Stromal cell of bone marrow (primary cell): ENCODE results near the gene RBM12.
A peak's percentile ranks its signal among the peaks of the same experiment; 100 is the strongest.
"Not testable (repeated sequence)": the region's sequence is repeated elsewhere in the genome, so short reads cannot be mapped to it uniquely, and the experiment has no call there.

Source experiments
- DNase-seq: peaks from one replicate; pipeline ENCODE4 v3.0.0-alpha.2; 2012; ENCODE audit warnings: low read depth

The RBM12 gene, protein sequence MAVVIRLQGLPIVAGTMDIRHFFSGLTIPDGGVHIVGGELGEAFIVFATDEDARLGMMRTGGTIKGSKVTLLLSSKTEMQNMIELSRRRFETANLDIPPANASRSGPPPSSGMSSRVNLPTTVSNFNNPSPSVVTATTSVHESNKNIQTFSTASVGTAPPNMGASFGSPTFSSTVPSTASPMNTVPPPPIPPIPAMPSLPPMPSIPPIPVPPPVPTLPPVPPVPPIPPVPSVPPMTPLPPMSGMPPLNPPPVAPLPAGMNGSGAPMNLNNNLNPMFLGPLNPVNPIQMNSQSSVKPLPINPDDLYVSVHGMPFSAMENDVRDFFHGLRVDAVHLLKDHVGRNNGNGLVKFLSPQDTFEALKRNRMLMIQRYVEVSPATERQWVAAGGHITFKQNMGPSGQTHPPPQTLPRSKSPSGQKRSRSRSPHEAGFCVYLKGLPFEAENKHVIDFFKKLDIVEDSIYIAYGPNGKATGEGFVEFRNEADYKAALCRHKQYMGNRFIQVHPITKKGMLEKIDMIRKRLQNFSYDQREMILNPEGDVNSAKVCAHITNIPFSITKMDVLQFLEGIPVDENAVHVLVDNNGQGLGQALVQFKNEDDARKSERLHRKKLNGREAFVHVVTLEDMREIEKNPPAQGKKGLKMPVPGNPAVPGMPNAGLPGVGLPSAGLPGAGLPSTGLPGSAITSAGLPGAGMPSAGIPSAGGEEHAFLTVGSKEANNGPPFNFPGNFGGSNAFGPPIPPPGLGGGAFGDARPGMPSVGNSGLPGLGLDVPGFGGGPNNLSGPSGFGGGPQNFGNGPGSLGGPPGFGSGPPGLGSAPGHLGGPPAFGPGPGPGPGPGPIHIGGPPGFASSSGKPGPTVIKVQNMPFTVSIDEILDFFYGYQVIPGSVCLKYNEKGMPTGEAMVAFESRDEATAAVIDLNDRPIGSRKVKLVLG

DNA sequence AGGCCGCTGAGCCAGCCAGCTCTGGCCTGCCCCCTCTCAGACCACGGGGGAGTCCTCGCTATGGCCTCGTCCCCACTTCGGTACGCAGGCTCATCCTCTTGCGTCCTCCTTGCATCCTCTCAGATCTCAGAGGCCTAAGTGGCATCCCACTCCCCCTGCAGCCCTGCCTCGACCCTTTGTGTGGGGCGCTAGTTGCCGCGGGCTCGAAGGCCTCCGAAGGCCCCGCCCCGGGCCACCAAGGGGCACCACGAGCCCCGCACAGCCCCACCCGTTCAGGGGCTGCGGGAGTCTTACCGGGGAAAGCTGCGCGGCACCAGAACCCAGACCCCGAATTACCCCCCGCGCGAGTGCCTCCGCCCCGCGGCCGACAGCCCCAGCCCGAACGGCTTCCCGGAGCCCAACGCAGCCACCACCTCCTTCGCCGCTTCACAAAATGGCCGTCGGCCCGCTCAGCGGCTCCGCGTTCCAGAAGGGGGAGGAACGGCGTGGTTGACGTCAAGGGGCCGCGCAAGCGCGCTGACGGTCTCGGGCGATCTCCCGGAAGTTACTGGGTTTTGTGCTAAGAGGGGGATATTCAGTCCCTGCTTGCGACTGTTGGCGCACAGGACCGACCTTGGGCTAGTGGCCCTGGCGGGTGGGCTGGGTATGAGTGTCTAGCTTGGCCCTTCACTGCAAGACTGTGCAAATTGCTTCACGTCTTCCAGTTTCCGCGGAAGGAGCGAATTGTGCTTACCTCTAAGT, at the start of gene RBM12, which contains the start of gene CPNE1:
Gene RBM12 (minus strand): TSS at position 435 of the 741 bp plus-strand sequence. CDS start 9,578 bp downstream, outside the sequence.
Gene CPNE1 (minus strand): TSS at position 435 of the 741 bp plus-strand sequence. CDS start 31,977 bp downstream, outside the sequence.
- peak; percentile 81 for DNase-seq

DNA sequence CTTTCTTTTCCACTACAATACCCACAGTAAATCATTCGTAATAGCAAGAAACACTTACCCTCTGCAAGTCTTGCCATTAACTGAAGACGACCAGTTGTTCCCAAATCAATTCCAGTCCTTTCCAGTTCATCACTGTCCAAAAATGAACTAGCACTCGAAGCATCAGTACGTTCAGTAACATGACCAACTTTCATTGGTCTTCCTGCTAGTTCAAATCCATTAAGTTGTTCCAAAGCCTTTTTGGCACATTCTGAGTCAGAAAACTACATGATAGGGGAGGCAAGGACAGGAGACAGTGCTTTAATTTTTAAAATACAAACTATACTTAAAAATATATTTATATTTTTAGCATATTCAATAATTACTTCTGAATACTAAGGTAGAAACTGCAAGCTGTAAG, 49.4 kb upstream of the RBM12 start:
- no peak for DNase-seq

DNA sequence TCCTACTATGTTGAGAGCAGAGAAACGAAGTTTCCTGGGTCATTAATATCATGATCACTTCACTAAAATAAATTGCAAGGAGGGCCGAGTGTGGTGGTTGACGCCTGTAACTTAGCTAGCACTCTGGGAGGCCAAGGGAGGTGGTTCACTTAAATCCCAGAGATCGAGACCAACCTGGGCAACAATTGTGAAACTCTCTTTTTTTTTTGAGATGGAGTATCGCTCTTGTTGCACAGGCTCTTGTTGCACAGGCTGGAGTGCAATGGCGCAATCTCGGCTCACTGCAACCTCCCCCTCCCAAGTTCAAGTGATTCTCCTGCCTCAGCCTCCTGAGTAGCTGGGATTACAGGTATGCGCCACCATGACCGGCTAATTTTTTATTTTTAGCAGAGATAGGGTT, 48.4 kb upstream of the RBM12 start:
- not testable (repeated sequence) for DNase-seq

DNA sequence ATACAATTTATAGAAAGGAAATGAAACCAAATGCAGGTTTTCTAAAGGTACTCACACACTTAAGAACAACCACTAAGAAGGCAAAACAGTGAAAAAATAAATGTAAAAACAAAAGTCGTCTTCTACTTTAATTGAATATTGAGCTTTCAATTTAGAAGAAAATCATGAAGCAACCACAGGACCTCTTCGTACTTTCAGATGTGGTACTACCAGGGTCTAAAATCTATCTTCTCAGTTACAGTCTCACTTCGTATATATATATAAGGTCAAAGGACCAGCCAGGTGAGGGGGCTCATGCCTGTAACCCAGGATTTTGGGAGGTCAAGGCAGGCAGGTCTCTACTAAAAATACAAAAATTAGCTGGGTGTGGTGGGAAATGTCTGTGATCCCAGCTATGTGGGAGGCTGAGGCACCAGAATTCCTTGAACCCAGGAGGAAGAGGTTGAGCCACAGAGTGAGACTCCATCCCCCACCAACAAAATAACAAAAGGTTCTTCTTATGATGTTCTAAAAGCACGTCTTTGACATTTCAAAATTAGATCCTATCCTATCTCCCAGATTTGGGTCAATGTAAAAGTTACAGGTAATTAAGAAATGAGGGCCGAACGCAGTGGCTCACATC, 47.0 kb upstream of the RBM12 start:
- no peak for DNase-seq

DNA sequence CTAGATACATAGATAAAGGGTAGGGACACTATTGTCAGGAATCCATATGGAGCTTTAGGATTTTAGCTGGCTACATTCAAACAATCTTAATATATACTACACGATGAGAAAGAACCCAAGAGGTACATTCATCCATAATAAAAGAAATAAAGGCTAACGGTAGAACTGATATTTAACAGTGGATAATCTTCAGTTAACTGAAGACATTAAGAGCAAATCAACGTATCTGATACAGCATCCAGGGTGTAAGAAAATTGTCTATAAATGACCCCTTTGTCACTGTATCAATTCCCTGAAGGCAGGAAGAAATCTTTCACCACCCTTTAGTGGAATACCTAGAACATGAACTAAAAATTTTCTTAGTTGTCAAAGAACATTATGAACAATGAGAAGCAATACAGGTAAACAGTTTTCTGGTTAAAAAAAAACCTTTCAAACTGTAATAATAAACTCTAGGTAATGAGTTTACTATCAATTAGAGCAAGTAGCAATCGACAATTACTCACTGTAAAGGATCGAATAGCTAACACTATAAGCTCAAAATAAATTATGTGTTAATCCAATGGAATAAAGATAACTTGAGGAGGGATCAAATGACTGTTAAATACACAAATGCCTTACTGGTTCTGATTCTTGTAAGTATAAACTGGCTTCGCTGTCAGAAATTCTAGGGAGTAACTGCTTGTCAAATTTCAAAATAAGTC, 46.3 kb upstream of the RBM12 start:
- DNase-seq = no peak

DNA sequence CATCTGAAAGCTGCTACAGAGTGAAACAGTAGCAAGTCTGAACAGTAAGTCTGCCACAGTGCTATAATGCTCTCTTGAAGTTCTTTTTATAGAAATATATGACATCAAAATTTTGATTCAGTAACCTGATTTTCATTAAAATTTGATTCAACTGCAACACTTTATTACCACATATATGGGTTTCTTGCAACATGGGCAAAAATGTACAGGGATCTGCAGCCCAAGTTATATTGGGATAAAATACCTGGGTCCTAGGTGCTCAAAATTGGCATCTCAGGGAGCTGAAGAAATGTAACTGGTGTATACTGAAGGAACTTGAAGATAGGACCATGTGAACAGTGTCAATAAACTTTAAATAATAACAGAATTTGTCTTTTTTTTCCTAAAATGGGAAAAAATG, 45.3 kb upstream of the RBM12 start:
- DNase-seq = no peak

DNA sequence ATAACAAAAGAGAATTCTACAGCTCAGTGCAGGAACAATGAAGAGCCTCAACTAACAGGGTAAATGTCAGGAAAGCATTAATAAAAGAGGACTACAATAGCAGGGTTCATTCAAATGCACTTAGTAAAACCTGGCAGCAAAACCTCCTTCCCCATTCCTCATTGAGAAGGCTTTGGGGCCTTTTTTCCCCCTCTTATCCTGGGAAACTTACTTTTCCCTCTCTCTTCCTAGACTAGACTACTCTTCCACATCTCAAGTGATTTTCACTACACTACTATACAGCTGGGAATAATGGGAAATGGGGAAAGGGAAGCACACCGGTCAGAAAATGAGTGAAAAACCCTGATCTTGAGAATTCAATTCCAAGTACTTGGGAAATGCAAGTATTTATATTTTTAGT, 44.6 kb upstream of the RBM12 start:
- no peak for DNase-seq

DNA sequence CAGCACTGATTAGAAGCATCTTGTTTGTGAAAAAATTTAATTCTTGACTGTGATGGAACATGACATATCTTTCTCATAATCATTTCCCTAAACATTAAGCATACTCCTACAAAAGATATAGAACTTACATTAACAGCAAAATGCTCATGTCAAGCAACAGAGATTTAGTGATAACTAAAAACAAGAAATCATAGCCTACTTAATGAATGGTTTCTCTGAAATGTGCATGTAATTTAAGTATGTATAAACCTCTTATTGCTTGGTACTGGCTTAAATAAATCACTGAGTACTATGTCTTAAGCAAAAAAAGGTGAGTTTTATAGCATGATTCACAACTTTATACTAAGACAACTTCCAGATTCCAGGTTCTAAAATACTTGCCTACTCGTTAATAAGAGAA, 43.8 kb upstream of the RBM12 start:
- no peak for DNase-seq

DNA sequence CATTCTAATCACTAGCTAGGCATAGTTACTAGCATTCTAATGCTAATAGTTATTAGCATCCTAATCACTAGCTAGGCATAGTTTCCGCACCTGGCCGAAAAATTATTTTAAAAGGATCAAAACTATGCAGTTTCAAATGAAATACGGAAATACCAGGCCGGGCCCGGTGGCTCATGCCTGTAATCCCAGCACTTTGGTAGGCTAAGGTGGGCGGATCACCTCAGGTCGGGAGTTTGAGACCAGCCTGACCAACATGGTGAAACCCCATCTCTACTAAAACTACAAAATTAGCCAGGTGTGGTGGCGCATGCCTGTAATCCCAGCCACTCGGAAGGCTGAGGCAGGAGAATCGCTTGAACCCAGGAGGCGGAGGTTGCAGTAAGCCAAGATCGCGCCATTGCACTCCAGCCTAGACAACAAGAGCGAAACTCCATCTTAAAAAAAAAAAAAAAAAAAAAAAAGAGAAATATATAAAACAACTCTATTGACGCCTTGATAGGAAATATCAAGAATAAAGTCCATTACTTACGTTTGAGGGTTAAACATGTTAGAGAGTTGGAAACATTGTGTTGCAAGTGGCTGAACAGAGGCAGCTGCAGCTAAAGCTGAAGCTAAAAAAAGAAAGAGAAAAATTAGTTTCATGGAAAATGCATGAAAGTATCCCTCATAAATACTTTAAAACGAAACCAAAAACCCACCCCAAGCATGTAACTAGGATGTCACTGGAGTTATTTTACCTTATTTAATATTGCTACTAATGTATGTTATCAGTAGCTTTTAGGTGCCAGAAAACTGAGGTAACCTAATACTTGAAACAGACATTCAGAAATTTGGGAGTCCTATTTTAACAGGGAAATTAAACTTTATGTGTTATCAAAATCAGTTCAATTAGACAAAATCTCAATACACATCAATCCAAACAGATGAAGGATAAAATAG, 42.2 kb upstream of the RBM12 start:
- not testable (repeated sequence) for DNase-seq

DNA sequence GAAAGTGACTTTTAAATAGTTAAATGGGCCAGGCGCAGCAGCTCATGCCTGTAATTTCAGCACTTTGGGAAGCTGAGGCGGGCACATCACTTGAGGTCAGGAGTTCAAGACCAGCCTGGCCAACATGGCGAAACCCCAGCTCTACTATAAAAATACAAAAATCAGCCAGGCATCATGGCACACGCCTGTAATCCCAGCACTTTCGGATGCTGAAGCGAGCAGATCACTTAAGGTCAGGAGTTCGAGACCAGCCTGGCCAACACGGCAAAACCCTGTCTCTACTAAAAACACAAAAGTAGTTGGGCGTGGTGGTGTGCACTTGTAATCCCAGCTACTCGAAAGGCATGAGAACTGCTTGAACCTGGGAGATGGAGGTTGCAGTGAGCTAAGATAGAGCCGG, 41.2 kb upstream of the RBM12 start:
- not testable (repeated sequence) for DNase-seq

DNA sequence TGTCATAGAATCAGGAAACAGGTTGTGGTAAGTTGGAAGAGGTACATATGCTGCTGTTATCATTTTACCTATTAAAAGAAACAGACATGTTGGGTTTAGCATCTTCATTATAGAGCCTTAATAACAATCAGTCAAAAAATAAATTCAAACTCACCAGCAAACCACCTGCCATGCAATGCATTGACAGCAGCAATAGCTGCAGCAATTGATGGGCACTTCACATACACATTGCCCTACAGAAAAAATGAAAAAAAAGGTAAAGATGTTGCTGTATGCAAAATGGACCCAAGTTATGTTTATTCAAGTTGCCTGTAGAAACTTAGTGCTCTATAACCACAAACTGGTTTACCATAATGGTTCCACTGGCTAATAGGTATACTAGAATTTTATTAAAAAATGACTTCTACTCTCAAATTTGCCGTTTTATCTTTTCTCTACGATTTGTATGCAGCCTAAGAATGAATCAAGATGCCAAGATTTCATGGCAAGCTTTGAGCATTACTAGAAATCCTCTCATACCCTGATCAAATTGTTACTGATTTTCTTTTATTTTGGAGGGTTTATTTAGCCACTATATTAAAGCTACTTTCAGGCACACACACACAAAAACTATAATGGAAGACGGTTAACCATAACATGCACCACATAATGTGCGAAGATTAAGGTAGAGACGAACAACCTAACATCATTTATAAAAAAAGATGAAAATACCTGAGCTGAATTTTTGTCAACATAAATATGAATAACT, 40.0 kb upstream of the RBM12 start:
- DNase-seq = no peak

DNA sequence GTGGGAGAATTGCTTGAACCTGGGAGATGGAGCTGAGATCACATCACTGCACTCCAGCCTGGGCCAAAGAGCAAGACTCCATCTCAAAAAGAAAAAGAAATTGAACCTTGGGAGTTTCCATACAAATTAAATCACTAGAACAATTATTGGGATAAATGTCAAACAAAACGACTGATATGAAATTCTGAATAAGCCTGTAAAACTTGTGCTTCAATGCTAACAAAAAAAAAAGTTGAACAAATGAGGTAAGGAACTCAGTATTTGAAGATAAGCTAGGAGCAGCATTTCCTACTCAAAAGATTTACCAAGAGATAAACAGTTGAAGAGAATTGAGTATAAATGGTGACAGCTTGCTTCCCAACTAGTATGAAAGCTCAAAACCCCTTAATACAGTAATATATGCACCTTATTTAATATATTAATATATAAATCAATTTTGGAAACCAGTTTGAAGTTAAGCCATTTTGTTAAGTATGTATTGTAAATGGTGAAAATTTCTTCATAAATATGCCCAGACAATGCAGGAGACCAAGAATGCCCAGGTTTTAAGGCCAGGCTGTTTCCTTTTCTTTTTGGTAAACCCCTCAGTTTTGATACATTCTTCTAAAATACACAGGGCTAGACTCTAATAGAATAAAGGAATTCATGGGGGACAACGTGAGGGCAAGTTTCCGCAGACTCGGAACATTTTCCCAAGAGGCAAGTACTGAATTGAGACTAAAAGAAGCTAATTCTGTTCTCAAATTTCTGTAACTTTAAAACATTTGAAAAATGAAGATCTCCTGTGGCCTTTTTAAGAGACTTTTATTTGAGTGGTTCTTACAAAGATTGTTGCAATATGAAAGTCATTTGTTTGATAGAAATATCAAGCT, 38.4 kb upstream of the RBM12 start:
- DNase-seq = no peak

DNA sequence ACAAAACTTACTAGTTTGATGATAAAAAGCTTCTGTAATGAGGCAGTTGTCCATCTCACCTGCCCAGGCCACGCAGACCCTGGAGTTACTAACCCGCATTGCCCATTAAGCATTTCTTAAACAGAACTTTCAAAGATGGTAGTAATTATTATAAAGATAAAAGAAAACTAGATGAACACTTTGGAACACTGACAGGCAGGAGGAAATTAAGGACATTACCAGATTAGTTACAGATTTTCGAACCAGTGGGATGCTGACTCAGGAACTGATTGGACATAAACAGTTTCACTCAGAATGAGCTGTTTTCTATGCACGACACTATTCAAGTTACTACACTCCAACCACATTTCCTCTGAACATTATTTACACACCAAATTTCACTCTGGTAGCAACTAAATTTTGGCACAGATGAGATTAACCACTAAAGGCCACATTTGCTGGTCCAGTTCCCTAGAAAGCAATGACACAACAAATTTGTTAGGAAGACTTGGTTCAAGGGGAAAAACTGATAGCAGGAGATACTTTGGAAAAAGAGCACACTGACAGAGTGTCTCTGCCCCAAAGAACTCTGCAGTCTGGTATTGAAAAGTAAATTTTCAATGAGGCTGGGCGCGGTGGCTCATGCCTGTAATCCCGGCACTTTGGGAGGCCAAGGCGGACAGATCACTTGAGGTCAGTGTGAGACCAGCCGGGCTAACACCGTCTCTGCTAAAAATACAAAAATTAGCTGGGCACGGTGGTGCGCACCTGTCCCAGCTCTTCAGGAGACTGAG, 37.5 kb upstream of the RBM12 start:
- DNase-seq = peak; percentile 55

DNA sequence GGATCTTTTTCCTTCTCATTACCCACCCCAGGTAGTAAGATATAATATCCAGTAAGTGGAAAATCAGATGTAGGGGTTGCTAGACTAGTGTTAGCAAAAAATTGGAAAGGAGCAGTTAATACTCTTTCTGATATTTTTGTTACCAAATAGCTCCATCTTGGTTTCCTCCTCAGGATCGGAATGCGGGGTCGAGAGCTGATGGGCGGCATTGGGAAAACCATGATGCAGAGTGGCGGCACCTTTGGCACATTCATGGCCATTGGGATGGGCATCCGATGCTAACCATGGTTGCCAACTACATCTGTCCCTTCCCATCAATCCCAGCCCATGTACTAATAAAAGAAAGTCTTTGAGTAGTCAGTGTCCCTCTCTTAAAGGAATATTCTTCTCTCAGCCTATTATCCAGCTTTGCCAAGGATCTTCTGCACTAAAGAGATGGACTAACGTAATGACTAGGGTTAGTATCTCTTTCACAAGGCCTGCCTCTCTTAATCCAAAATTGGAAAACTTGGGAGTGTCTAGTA, 36.0 kb upstream of the RBM12 start:
- no peak for DNase-seq

DNA sequence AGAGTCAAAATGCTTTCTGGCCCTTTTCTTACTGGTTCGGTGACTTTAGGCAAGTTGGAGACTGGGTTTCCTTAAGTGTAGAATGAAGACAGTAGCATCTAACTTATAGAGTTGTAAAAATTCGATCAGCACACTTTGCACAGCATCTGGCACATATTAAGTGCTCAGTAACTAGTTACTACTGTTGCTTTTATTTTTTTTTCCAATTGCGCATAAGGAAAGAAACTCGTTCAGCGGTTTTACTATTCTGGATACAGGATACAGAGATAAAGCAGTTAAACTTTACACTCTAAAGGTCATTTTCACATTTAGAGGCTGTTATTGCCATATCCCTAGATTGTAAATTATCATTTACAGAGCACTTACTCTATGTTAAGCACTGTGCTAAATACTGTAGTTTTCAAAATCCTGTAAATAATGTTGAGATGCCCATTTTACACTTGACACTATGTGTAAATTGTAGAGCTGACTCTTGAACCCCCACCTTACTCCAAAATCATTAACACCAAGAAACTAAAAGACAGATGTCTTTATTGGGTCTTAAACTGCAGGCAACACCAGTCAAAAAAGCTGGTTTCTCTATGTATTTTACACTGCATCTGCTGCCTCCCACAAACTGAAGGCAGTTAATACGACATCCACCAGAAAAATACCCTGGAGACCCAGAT, 35.4 kb upstream of the RBM12 start:
- DNase-seq = no peak

DNA sequence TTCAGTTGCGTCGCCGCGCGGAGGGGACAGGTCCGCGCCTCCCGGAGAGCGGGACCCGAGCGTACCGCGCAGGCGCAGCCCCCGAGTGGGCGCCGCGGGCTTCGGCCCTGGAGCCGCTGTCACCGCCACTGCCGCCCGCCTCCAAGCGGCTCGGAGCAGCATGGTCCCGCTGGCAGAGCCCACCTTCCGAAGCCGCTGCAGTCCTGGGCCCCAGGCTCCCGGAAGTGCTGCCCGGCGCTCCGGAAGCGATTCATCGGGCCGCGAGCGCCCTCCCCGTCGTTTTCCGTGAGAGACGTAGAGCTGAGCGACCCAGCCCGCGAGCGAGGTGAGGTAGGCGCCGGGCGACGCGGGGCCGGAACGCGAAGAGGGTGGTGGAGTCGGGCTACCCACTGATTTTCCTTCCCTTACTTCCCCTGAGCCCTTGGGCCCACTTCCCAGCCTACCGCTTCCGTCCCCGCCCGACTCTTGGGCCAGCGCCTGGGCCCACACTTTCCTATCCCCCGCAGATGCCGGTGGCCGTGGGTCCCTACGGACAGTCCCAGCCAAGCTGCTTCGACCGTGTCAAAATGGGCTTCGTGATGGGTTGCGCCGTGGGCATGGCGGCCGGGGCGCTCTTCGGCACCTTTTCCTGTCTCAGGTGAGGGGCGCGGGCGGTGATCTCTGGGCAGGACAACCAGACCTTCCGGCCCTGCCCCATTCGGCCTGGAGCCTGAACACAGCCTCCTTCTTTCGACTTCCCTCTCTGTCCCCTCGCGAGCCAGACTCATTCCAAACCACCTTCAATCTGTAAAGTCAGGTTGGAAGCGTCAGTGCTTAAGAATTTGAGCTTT, 34.6 kb upstream of the RBM12 start, which contains the start of the genes NFS1 and ROMO1:
Gene NFS1 (minus strand): TSS at position 226 of the 830 bp plus-strand sequence. CDS start 64 bp downstream, at position 162.
Gene ROMO1 (plus strand): TSS at position 279 of the 830 bp plus-strand sequence. CDS start 228 bp downstream, at position 507.
- DNase-seq = peak; percentile 67
